Tibial nerve (tissue), 4 donors: Measurements from ENCODE around the gene AR. TPM values are rescaled to one million over a fixed set of nuclear protein-coding genes. Genes with fewer than 3 reads are reported as not detected.
"Not testable (repeated sequence)": the region's sequence is repeated elsewhere in the genome, so short reads cannot be mapped to it uniquely, and the experiment has no call there.

Source experiments
- DNase-seq, 2 donors: peaks; one replicate each; pipeline ENCODE4 v3.0.0-alpha.2; 2019; ENCODE audit warnings: low spot score in 2 of 2
- H3K27ac ChIP-seq, 4 donors: fragments of 200-600 bp; sonication (generic) in 3 of 4; one replicate each; pipeline ENCODE4 v1.5.1; 2017 to 2019; ENCODE audit warnings: mild to moderate bottlenecking in 1 of 4
- H3K27me3 ChIP-seq, 2 donors: fragments of 200-600 bp; sonication (generic) in 1 of 2; one replicate each; pipeline versions ENCODE4 v1.5.1 to v1.6.0; 2017 to 2019
- H3K36me3 ChIP-seq, 3 donors: fragments of 200-600 bp; sonication (generic); one replicate each; pipeline ENCODE4 v1.5.1; 2018 to 2019
- H3K4me1 ChIP-seq, 4 donors: fragments of 200-600 bp; sonication (generic) in 3 of 4; one replicate each; pipeline ENCODE4 v1.5.1; 2017 to 2019
- H3K4me3 ChIP-seq, 4 donors: fragments of 200-600 bp; sonication (generic) in 3 of 4; one replicate each; pipeline ENCODE4 v1.5.1; 2017 to 2019; ENCODE audit warnings: mild to moderate bottlenecking in 1 of 4, moderate library complexity in 1 of 4
- H3K9me3 ChIP-seq, 4 donors: fragments of 200-600 bp; sonication (generic) in 3 of 4; one replicate each; pipeline ENCODE4 v1.5.1; 2017 to 2019
- CTCF ChIP-seq, 5 experiments: fragments of 200-600 bp in 3 of 5; fragments of 450-650 bp in 2 of 5; sonication (generic) in 3 of 5; IDR thresholded peaks; one replicate each; pipeline ENCODE4 v1.5.1; 2016 to 2019; ENCODE audit warnings: antibody characterized with exemption in 5 of 5, mild to moderate bottlenecking in 3 of 5, moderate library complexity in 2 of 5
- EP300 ChIP-seq, 2 donors: sonication (generic); formaldehyde crosslinking; IDR thresholded peaks; one replicate each; pipeline ENCODE4 v1.6.1; 2017; ENCODE audit warnings: antibody characterized with exemption in 2 of 2, mild to moderate bottlenecking in 1 of 2
- POLR2A ChIP-seq, 2 donors: fragments of 450-650 bp; IDR thresholded peaks; one replicate each; pipeline ENCODE4 v1.6.1; 2017; ENCODE audit warnings: antibody characterized with exemption in 2 of 2, mild to moderate bottlenecking in 2 of 2, moderate library complexity in 2 of 2
- WGBS, 2 donors: methylation state at CpG; one replicate each; pipeline ENCODE4 v1.1.5; 2018; 5-methylcytosine and 5-hydroxymethylcytosine counted together
- total RNA-seq, 4 donors: library from RNA; depleted of rRNA; stranded (reverse); fragments of >200 nt; gene quantifications; one replicate each; pipeline ENCODE4 v1.1.0, GENCODE V29; 2016

The AR gene
- total RNA-seq, 4 donors from 2014 or later = 9.6 to 23.5 (median 14.1) TPM

GRCh38 chrX:67651437-67652142, 107.8 kb downstream of the AR start:
- Histone ChIP-seq H3K4me3 (no peak overlapping the region), H3K36me3 (no peaks in the 10 kb centered on the region), H3K9me3 (no peaks in the 10 kb centered on the region), H3K27ac (no peak overlapping the region), H3K27me3 (peaks cover 0 to 2% of the 10 kb centered on the region in 2 donors), H3K4me1 (no peaks in the 10 kb centered on the region)
- 66 to 78% methylated on average over 5 to 6 of the region's 6 CpGs for WGBS, 2 donors
- no peak for DNase-seq
- TF ChIP-seq CTCF (IDR thresholded peaks at IDR 0.05) (no peak), POLR2A (IDR thresholded peaks at IDR 0.05) (no peak), EP300 (IDR thresholded peaks at IDR 0.05) (no peak)

DNA sequence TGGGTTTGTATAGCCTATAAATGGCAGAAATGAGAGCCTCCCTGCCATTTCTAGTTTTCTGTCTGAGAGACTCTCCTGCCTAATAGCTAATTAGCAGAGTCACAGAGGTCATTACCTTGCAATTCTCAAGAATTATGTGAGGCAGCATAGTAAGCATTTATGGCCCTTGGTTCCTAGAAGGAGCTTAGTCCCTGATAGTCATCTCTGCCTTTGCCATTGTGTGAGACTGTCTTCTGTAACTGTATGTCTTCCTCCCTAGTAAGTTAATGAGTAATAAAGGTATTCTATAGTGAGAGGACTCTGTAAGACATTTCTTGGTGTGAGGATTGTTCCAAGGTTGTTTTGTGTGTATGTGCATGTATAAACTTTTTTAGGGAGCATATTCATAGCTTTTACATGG, 108.7 kb downstream of the AR start:
- H3K4me3 ChIP-seq = no peak overlapping the region
- H3K4me1 ChIP-seq = no peaks in the 10 kb centered on the region
- TF ChIP-seq EP300 (IDR thresholded peaks at IDR 0.05) (no peak), CTCF (IDR thresholded peaks at IDR 0.05) (no peak), POLR2A (IDR thresholded peaks at IDR 0.05) (no peak)
- DNase-seq = no peak
- peaks cover 0 to 2% of the 10 kb centered on the region in 2 donors for H3K27me3 ChIP-seq
- H3K9me3 ChIP-seq = no peaks in the 10 kb centered on the region
- H3K36me3 ChIP-seq = no peaks in the 10 kb centered on the region
- no peak overlapping the region for H3K27ac ChIP-seq

GRCh38 chrX:67654301-67654700, 110.5 kb downstream of the AR start:
- H3K27ac ChIP-seq = no peak overlapping the region
- WGBS, 2 donors = 63 to 75% methylated on average over 1 of the region's 1 CpG
- no peaks in the 10 kb centered on the region for H3K4me1 ChIP-seq
- TF ChIP-seq EP300 (IDR thresholded peaks at IDR 0.05) (no peak), POLR2A (IDR thresholded peaks at IDR 0.05) (no peak), CTCF (IDR thresholded peaks at IDR 0.05) (no peak)
- H3K36me3 ChIP-seq = no peaks in the 10 kb centered on the region
- H3K27me3 ChIP-seq = peaks cover 0 to 2% of the 10 kb centered on the region in 2 donors
- no peak for DNase-seq
- H3K9me3 ChIP-seq = no peaks in the 10 kb centered on the region
- H3K4me3 ChIP-seq = no peak overlapping the region

GRCh38 chrX:67665583-67665982, 121.8 kb downstream of the AR start:
- Histone ChIP-seq H3K4me3 (no peak overlapping the region), H3K4me1 (no peaks in the 10 kb centered on the region), H3K36me3 (no peaks in the 10 kb centered on the region), H3K27me3 (no peaks in the 10 kb centered on the region), H3K9me3 (peaks cover 0 to 15% (median 0%) of the 10 kb centered on the region in 4 donors), H3K27ac (no peak overlapping the region)
- TF ChIP-seq CTCF (IDR thresholded peaks at IDR 0.05) = no peak
- TF ChIP-seq POLR2A (IDR thresholded peaks at IDR 0.05) = no peak
- no peak for TF ChIP-seq EP300 (IDR thresholded peaks at IDR 0.05)
- no peak for DNase-seq
- WGBS, 2 donors = 67 to 92% methylated on average over 1 of the region's 1 CpG

GRCh38 chrX:67670717-67671116, 126.9 kb downstream of the AR start:
- not testable (repeated sequence) for DNase-seq, H3K4me3 ChIP-seq, H3K27me3 ChIP-seq, H3K36me3 ChIP-seq, H3K9me3 ChIP-seq, H3K27ac ChIP-seq, H3K4me1 ChIP-seq
- WGBS, 2 donors = 77 to 89% methylated on average over 2 of the region's 2 CpGs
